Suppressor macrophage (primary cell): ENCODE measurements around the gene DGKG.

ENCODE experiments used
- DNase-seq, 4 experiments: peaks; one replicate each; pipeline ENCODE4 v3.0.0-alpha.2; 2020 to 2022

The DGKG gene

GRCh38 chr3:186237915-186238314 lies 124.1 kb downstream of the DGKG start:
- DNase-seq, result no peak

GRCh38 chr3:186236357-186237020 lies 125.5 kb downstream of the DGKG start:
- no peak for DNase-seq

- no peak for DNase-seq
Observed at GRCh38 chr3:186235554-186235953, 126.5 kb downstream of the DGKG start.

- DNase-seq, result no peak
Observed at GRCh38 chr3:186234152-186234551, 127.9 kb downstream of the DGKG start.

- no peak for DNase-seq
Observed at GRCh38 chr3:186226482-186226881, 135.6 kb downstream of the DGKG start.

- no peak for DNase-seq
Observed at GRCh38 chr3:186225603-186226002, 136.4 kb downstream of the DGKG start.

GRCh38 chr3:186224041-186224610 lies 137.9 kb downstream of the DGKG start:
- DNase-seq, result no peak

GRCh38 chr3:186223476-186223875 lies 138.6 kb downstream of the DGKG start:
- DNase-seq, result no peak

- no peak for DNase-seq
Observed at GRCh38 chr3:186221760-186222378, 140.2 kb downstream of the DGKG start.

- peak in 3 of 4 experiments; percentile 14 to 32 (median 16) for DNase-seq
Observed at GRCh38 chr3:186220911-186221645, 141.0 kb downstream of the DGKG start.

- no peak for DNase-seq
Observed at GRCh38 chr3:186220365-186220764, 141.7 kb downstream of the DGKG start.

- DNase-seq, result no peak
Observed at GRCh38 chr3:186219211-186219638, 142.8 kb downstream of the DGKG start.

- DNase-seq, result no peak
Observed at GRCh38 chr3:186218421-186218820, 143.6 kb downstream of the DGKG start.

GRCh38 chr3:186217820-186218164 lies 144.2 kb downstream of the DGKG start:
- DNase-seq, result no peak

GRCh38 chr3:186216900-186217819 lies 144.9 kb downstream of the DGKG start:
- no peak for DNase-seq

GRCh38 chr3:186214670-186215069 lies 147.4 kb downstream of the DGKG start:
- DNase-seq, result no peak

- no peak for DNase-seq
Observed at GRCh38 chr3:186213946-186214345, 148.1 kb downstream of the DGKG start.

- no peak for DNase-seq
Observed at GRCh38 chr3:186212611-186213010, 149.4 kb downstream of the DGKG start.

- no peak for DNase-seq
Observed at GRCh38 chr3:186210852-186211500, 151.1 kb downstream of the DGKG start.

GRCh38 chr3:186209810-186210752 lies 152.0 kb downstream of the DGKG start:
- peak; percentile 43 to 66 (median 54) for DNase-seq
